Lower leg skin (tissue), 4 donors: ENCODE measurements around the gene LRRC26. TPM values are rescaled to one million over a fixed set of nuclear protein-coding genes. Genes with fewer than 3 reads are reported as not detected.

Experiments
- DNase-seq, 2 donors: peaks; one replicate each; pipeline ENCODE4 v3.0.0-alpha.2; 2019; ENCODE audit warnings: low spot score in 2 of 2
- H3K4me3 ChIP-seq: fragments of 200-600 bp; sonication (generic); 2 replicates; pipeline ENCODE4 v1.5.1; 2017; ENCODE audit warnings: mild to moderate bottlenecking, low read depth; ENCODE audit not compliant: poor library complexity, severe bottlenecking
- CTCF ChIP-seq, 3 donors: fragments of 450-650 bp; IDR thresholded peaks; one replicate each; pipeline ENCODE4 v1.5.1; 2016; ENCODE audit warnings: antibody characterized with exemption in 3 of 3, mild to moderate bottlenecking in 3 of 3, moderate library complexity in 2 of 3
- POLR2A ChIP-seq, 2 donors: fragments of 450-650 bp; IDR thresholded peaks; one replicate each; pipeline ENCODE4 v1.6.1; 2016 to 2017; ENCODE audit warnings: antibody characterized with exemption in 2 of 2, mild to moderate bottlenecking in 1 of 2, moderate library complexity in 1 of 2
- WGBS, 2 donors: methylation state at CpG; one replicate each; pipeline ENCODE4 v1.1.5; 2018; 5-methylcytosine and 5-hydroxymethylcytosine counted together
- intact Hi-C: fragments of 100-400 bp; cut with DNase I; formaldehyde crosslinking; loops from one replicate; pipeline ENCODE4 v1.15.0; 2023; ENCODE audit warnings: low total_unique reads
- total RNA-seq, 4 donors: library from RNA; depleted of rRNA; stranded (reverse); fragments of >200 nt; gene quantifications; one replicate each; pipeline ENCODE4 v1.1.0, GENCODE V29; 2016

LRRC26 gene
- total RNA-seq, 4 donors from 2014 or later: 4.1 to 29.0 (median 21.3) TPM

GRCh38 chr9:137200311-137201204 lies 30.7 kb upstream of the LRRC26 start, which contains the start of gene TPRN:
TPRN (minus strand) TSS chr9:137200741; CDS start chr9:137200711, 30 bp downstream.
- peak within 1 kb of the TSS; percentile 42 for H3K4me3 ChIP-seq
- peak; percentile 99 to 100 for DNase-seq
- intact Hi-C loops: no loop called here
- TF ChIP-seq POLR2A (IDR thresholded peaks at IDR 0.05) (no peak), CTCF (IDR thresholded peaks at IDR 0.05) (no peak)
- WGBS, 2 donors: 0 to 1% methylated on average over 17 to 29 of the region's 118 CpGs

GRCh38 chr9:137199411-137200121 lies 29.7 kb upstream of the LRRC26 start:
- intact Hi-C loops: no loop called here
- WGBS, 2 donors: 22 to 35% methylated on average over 10 to 26 of the region's 51 CpGs

GRCh38 chr9:137198902-137199283 lies 29.0 kb upstream of the LRRC26 start:
- H3K4me3 ChIP-seq: no peak overlapping the region
- 82 to 83% methylated on average over 8 of the region's 11 CpGs for WGBS, 2 donors
- DNase-seq: no peak

More at GRCh38 chr9:137199411-137200121, 29.7 kb upstream of the LRRC26 start:
- H3K4me3 ChIP-seq: no peak overlapping the region
- TF ChIP-seq POLR2A (IDR thresholded peaks at IDR 0.05): no peak
- TF ChIP-seq CTCF (IDR thresholded peaks at IDR 0.05): no peak
- DNase-seq: no peak

GRCh38 chr9:137198051-137198901 lies 28.4 kb upstream of the LRRC26 start:
- intact Hi-C loops: no loop called here
- DNase-seq: no peak
- TF ChIP-seq POLR2A (IDR thresholded peaks at IDR 0.05) (no peak), CTCF (IDR thresholded peaks at IDR 0.05) (no peak)
- no peak overlapping the region for H3K4me3 ChIP-seq
- WGBS, 2 donors: 62 to 63% methylated on average over 15 to 16 of the region's 19 CpGs

More at GRCh38 chr9:137198902-137199283, 29.0 kb upstream of the LRRC26 start:
- intact Hi-C loops: no loop called here
- TF ChIP-seq CTCF (IDR thresholded peaks at IDR 0.05) (no peak), POLR2A (IDR thresholded peaks at IDR 0.05) (no peak)

GRCh38 chr9:137195525-137196220 lies 25.8 kb upstream of the LRRC26 start:
- intact Hi-C loops: no loop called here
- TF ChIP-seq POLR2A (IDR thresholded peaks at IDR 0.05) (no peak), CTCF (IDR thresholded peaks at IDR 0.05) (no peak)
- no peak overlapping the region for H3K4me3 ChIP-seq
- no peak for DNase-seq
- WGBS, 2 donors: 49 to 55% methylated on average over 14 to 21 of the region's 21 CpGs
